Measurements from ENCODE around the gene C1orf35. TPM values are rescaled to one million over a fixed set of nuclear protein-coding genes. Genes with fewer than 3 reads are reported as not detected.

C1orf35 gene
- total and polyA plus RNA-seq, 9 of the 15 experiments (the other 6 are each of a cell fraction or from before 2014, with no cell fraction given), result 3.2 to 48.7 (median 12.5) TPM

DNA sequence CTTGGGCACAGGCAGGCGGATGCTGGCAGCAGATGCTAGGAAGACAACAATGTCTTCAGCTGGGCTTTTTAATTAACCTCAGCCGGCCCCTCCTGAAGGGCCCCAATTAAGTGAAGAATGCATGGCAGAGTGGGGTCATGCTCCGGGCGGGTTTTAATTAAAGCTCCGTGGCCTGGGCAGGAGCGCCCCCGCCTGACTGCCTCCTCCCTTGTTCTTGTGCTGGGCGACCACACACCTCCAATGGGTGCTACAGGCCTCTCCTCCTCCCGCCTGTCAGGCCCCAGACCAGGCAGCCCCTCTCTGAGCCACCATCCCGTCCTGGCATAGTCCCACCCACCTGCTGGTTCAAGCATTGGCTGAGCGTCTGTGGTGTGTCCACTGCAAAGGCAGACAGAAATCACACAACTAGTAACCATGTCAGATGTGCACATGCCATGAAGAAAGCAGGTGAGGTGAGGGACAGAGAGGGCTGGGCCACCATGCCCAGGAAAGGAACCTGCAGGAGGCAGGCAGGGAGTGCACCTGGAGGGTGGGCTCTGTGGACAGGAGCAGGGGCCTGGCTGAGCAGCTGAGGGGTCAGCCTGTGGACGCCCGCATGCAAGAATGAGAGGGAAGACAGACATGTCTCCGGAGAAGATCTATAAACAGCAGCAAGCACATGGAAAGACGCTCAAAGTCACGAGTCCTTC is 29.1 kb downstream of the C1orf35 start (continued):
- TF ChIP-seq SMC3 (conservative IDR thresholded peaks at IDR 0.05; ENCODE audit: insufficient read depth, low read depth, low read length) (peak; percentile 35; the same call in 1 of the 2 replicates), HMGN3 (IDR thresholded peaks at IDR 0.05; ENCODE audit: borderline replicate concordance, extremely low read depth, insufficient read length, low read depth, low read length) (peak; percentile 37)

- Histone ChIP-seq H3K9me1 (ENCODE audit: control insufficient read depth, insufficient read depth, low read length) (no peaks in the 10 kb centered on the region), H3K4me1 (replicated peaks in 1 of 2; ENCODE audit: control insufficient read depth in 2 of 2, insufficient read depth in 2 of 2, low read length in 2 of 2) (peaks cover 0 to 27% of the 10 kb centered on the region in 2 experiments; a peak in 2 of 5 replicates), H3K36me3 (ENCODE audit: control insufficient read depth, insufficient read depth, low read length) (no peaks in the 10 kb centered on the region), H3K4me2 (ENCODE audit: insufficient read depth, low read length) (no peak overlapping the region), H3K79me2 (ENCODE audit: control insufficient read depth, insufficient read depth, low read length) (no peaks in the 10 kb centered on the region), H3K27ac (ENCODE audit: extremely low read depth, low read depth, low read length) (no peak overlapping the region), H3K9me3 (replicated peaks; ENCODE audit: control insufficient read depth, insufficient read depth, low read depth, low read length) (no peaks in the 10 kb centered on the region), H3K27me3 (ENCODE audit: control insufficient read depth in 2 of 2, insufficient read depth in 2 of 2, low read length in 2 of 2) (peaks cover 3 to 29% of the 10 kb centered on the region in 2 experiments; a peak in 3 of 5 replicates), H2AFZ (ENCODE audit: low read depth, low read length) (no peak overlapping the region), H3K4me3 (no peak overlapping the region), H3K9ac (ENCODE audit: insufficient read depth in 1 of 2, low read depth in 2 of 2, low read length in 2 of 2) (peak overlapping the region in 1 of 2 experiments; percentile 14; a peak in 2 of 4 replicates), H4K20me1 (replicated peaks; ENCODE audit: control insufficient read depth, insufficient read depth, low read length) (peaks cover 34% of the 10 kb centered on the region)
- in situ Hi-C loops (cut with MboI) (no loop called here), intact Hi-C loops (cut with micrococcal nuclease) (no loop called here)
- CTCF ChIA-PET (ENCODE audit: low intra/inter-chr PET ratio), result interaction anchor here (1.5 kb wide), 1 partner anchor 591 kb away, joined by 4 read pairs; no protein-coding TSS in a partner anchor
- no peak for ATAC-seq
- FAIRE-seq, result no peak
- 15% methylated on average over 19 of the region's 23 CpGs for WGBS (ENCODE audit: insufficient coverage, low coverage, missing lambda C conversion rate)
- no peak for DNase-seq (ENCODE audit: extremely low read depth in 1 of 4, low spot score in 3 of 4)
- BruUV-seq (replicated peaks), result no TSS peak
- POLR2A ChIA-PET, result interaction anchor here (0.6 to 1.6 kb wide), 3 partner anchors 11 to 1554 kb away, joined by 3 to 7 read pairs (median 3); no protein-coding TSS in a partner anchor
- no peak for TF ChIP-seq RFX1 (IDR thresholded peaks at IDR 0.05)
- TF ChIP-seq ZFP36 (IDR thresholded peaks at IDR 0.05; ENCODE audit: low read depth, low read length, partially characterized antibody), result no peak
- no peak for TF ChIP-seq CBFA2T2 (conservative IDR thresholded peaks at IDR 0.05)
- no peak for TF ChIP-seq ZBTB40 (IDR thresholded peaks at IDR 0.05)
- no peak for TF ChIP-seq ZBTB40 (CRISPR knock-in tag; IDR thresholded peaks at IDR 0.05)
- no peak for TF ChIP-seq CHCHD3 (CRISPR knock-in tag; IDR thresholded peaks at IDR 0.05)
- no peak for TF ChIP-seq ILF3 (IDR thresholded peaks at IDR 0.05; ENCODE audit: borderline replicate concordance)
- TF ChIP-seq ZNF3 (CRISPR knock-in tag; IDR thresholded peaks at IDR 0.05), result no peak
Observed at GRCh38 chr1:228073061-228073856, 29.9 kb downstream of the C1orf35 start.
